Measurements from ENCODE around the gene TSC22D3.
"Not testable (repeated sequence)": the region's sequence is repeated elsewhere in the genome, so short reads cannot be mapped to it uniquely, and the experiment has no call there.

The TSC22D3 gene

GRCh38 chrX:107711521-107712181, 63.9 kb downstream of the TSC22D3 start:
- DNase-seq: no peak

- DNase-seq: no peak
Measured at GRCh38 chrX:107710617-107711391, 64.8 kb downstream of the TSC22D3 start.

- DNase-seq: no peak
Measured at GRCh38 chrX:107709266-107709806, 66.3 kb downstream of the TSC22D3 start.

- DNase-seq: no peak
Measured at GRCh38 chrX:107708762-107709161, 66.8 kb downstream of the TSC22D3 start.

GRCh38 chrX:107707866-107708265, 67.7 kb downstream of the TSC22D3 start:
- no peak for DNase-seq

- DNase-seq: no peak
Measured at GRCh38 chrX:107706309-107706708, 69.3 kb downstream of the TSC22D3 start.

GRCh38 chrX:107704587-107704986, 71.0 kb downstream of the TSC22D3 start:
- DNase-seq: no peak

GRCh38 chrX:107704181-107704580, 71.4 kb downstream of the TSC22D3 start:
- no peak for DNase-seq

- DNase-seq: no peak
Measured at GRCh38 chrX:107701493-107702121, 74.0 kb downstream of the TSC22D3 start.

- no peak for DNase-seq
Measured at GRCh38 chrX:107700790-107701189, 74.8 kb downstream of the TSC22D3 start.

- DNase-seq: no peak
Measured at GRCh38 chrX:107700317-107700774, 75.2 kb downstream of the TSC22D3 start.

- DNase-seq: no peak
Measured at GRCh38 chrX:107699616-107700015, 76.0 kb downstream of the TSC22D3 start.

GRCh38 chrX:107691024-107691448, 84.6 kb downstream of the TSC22D3 start:
- no peak for DNase-seq

- DNase-seq: no peak
Measured at GRCh38 chrX:107687445-107687844, 88.1 kb downstream of the TSC22D3 start.

- DNase-seq: no peak
Measured at GRCh38 chrX:107686792-107687191, 88.8 kb downstream of the TSC22D3 start.

GRCh38 chrX:107686026-107686425, 89.6 kb downstream of the TSC22D3 start:
- DNase-seq: no peak

- DNase-seq: not testable (repeated sequence)
Measured at GRCh38 chrX:107685586-107685985, 90.0 kb downstream of the TSC22D3 start.

- DNase-seq: no peak
Measured at GRCh38 chrX:107684956-107685385, 90.6 kb downstream of the TSC22D3 start.

- no peak for DNase-seq
Measured at GRCh38 chrX:107683931-107684330, 91.7 kb downstream of the TSC22D3 start.

- no peak for DNase-seq
Measured at GRCh38 chrX:107683124-107683895, 92.3 kb downstream of the TSC22D3 start.

GRCh38 chrX:107682256-107682655, 93.3 kb downstream of the TSC22D3 start:
- no peak for DNase-seq

GRCh38 chrX:107678957-107679740, 96.4 kb downstream of the TSC22D3 start:
- DNase-seq: no peak

All from NCI-H2081 (cell line).